ENCODE measurements around the gene TOLLIP.

TOLLIP gene

GRCh38 chr11:1317993-1318392 lies 8.6 kb upstream of the TOLLIP start:
- DNase-seq (ENCODE audit: extremely low read depth in 1 of 2, low read depth in 1 of 2): no peak

GRCh38 chr11:1317432-1317831 lies 8.0 kb upstream of the TOLLIP start:
- DNase-seq (ENCODE audit: extremely low read depth in 1 of 2, low read depth in 1 of 2): no peak

- peak; percentile 33 to 43 for DNase-seq (ENCODE audit: extremely low read depth in 1 of 2, low read depth in 1 of 2)
Measured at GRCh38 chr11:1310772-1311468, 1.5 kb upstream of the TOLLIP start.

GRCh38 chr11:1310318-1310687 lies 871 bp upstream of the TOLLIP start:
- no peak for DNase-seq (ENCODE audit: extremely low read depth in 1 of 2, low read depth in 1 of 2)

- no peak for DNase-seq (ENCODE audit: extremely low read depth in 1 of 2, low read depth in 1 of 2)
Measured at GRCh38 chr11:1308743-1309497, 512 bp downstream of the TOLLIP start.

GRCh38 chr11:1307998-1308742 lies 1.3 kb downstream of the TOLLIP start:
- DNase-seq (ENCODE audit: extremely low read depth in 1 of 2, low read depth in 1 of 2): no peak

- no peak for DNase-seq (ENCODE audit: extremely low read depth in 1 of 2, low read depth in 1 of 2)
Measured at GRCh38 chr11:1307163-1307870, 2.1 kb downstream of the TOLLIP start.

- DNase-seq (ENCODE audit: extremely low read depth in 1 of 2, low read depth in 1 of 2): no peak
Measured at GRCh38 chr11:1306186-1307162, 3.0 kb downstream of the TOLLIP start.

GRCh38 chr11:1305501-1306056 lies 3.9 kb downstream of the TOLLIP start:
- no peak for DNase-seq (ENCODE audit: extremely low read depth in 1 of 2, low read depth in 1 of 2)

GRCh38 chr11:1305063-1305495 lies 4.4 kb downstream of the TOLLIP start:
- no peak for DNase-seq (ENCODE audit: extremely low read depth in 1 of 2, low read depth in 1 of 2)

- DNase-seq (ENCODE audit: extremely low read depth in 1 of 2, low read depth in 1 of 2): no peak
Measured at GRCh38 chr11:1304380-1304779, 5.1 kb downstream of the TOLLIP start.

GRCh38 chr11:1303973-1304372 lies 5.5 kb downstream of the TOLLIP start:
- DNase-seq (ENCODE audit: extremely low read depth in 1 of 2, low read depth in 1 of 2): no peak

- DNase-seq (ENCODE audit: extremely low read depth in 1 of 2, low read depth in 1 of 2): no peak
Measured at GRCh38 chr11:1303126-1303821, 6.2 kb downstream of the TOLLIP start.

- no peak for DNase-seq (ENCODE audit: extremely low read depth in 1 of 2, low read depth in 1 of 2)
Measured at GRCh38 chr11:1302461-1303125, 6.8 kb downstream of the TOLLIP start.

- DNase-seq (ENCODE audit: extremely low read depth in 1 of 2, low read depth in 1 of 2): no peak
Measured at GRCh38 chr11:1302041-1302460, 7.4 kb downstream of the TOLLIP start.

GRCh38 chr11:1301220-1302000 lies 8.0 kb downstream of the TOLLIP start:
- no peak for DNase-seq (ENCODE audit: extremely low read depth in 1 of 2, low read depth in 1 of 2)

- no peak for DNase-seq (ENCODE audit: extremely low read depth in 1 of 2, low read depth in 1 of 2)
Measured at GRCh38 chr11:1300569-1301187, 8.8 kb downstream of the TOLLIP start.

Data from activated CD8-positive, alpha-beta memory T cell treated with anti-CD3 and anti-CD28 coated beads for 1 hour (primary cell).